ENCODE measurements around the gene LORICRIN.

The LORICRIN gene

GRCh38 chr1:153248176-153248879, 11.2 kb upstream of the LORICRIN start:
- no peak for DNase-seq (ENCODE audit: extremely low read depth in 1 of 2, low read depth in 1 of 2)

GRCh38 chr1:153250166-153250565, 9.3 kb upstream of the LORICRIN start:
- no peak for DNase-seq (ENCODE audit: extremely low read depth in 1 of 2, low read depth in 1 of 2)

GRCh38 chr1:153251087-153251486, 8.4 kb upstream of the LORICRIN start:
- DNase-seq (ENCODE audit: extremely low read depth in 1 of 2, low read depth in 1 of 2), result no peak

- no peak for DNase-seq (ENCODE audit: extremely low read depth in 1 of 2, low read depth in 1 of 2)
These were observed 7.9 kb upstream of the LORICRIN start for GRCh38 chr1:153251562-153251961.

GRCh38 chr1:153251988-153252387, 7.5 kb upstream of the LORICRIN start:
- no peak for DNase-seq (ENCODE audit: extremely low read depth in 1 of 2, low read depth in 1 of 2)

- no peak for DNase-seq (ENCODE audit: extremely low read depth in 1 of 2, low read depth in 1 of 2)
These were observed 6.4 kb upstream of the LORICRIN start for GRCh38 chr1:153253076-153253475.

- no peak for DNase-seq (ENCODE audit: extremely low read depth in 1 of 2, low read depth in 1 of 2)
These were observed 5.8 kb upstream of the LORICRIN start for GRCh38 chr1:153253693-153254092.

GRCh38 chr1:153260585-153261280, 1.2 kb downstream of the LORICRIN start:
- DNase-seq (ENCODE audit: extremely low read depth in 1 of 2, low read depth in 1 of 2), result no peak

GRCh38 chr1:153261281-153262069, 2.0 kb downstream of the LORICRIN start:
- no peak for DNase-seq (ENCODE audit: extremely low read depth in 1 of 2, low read depth in 1 of 2)

- DNase-seq (ENCODE audit: extremely low read depth in 1 of 2, low read depth in 1 of 2), result no peak
These were observed 2.5 kb downstream of the LORICRIN start for GRCh38 chr1:153262070-153262366.

- no peak for DNase-seq (ENCODE audit: extremely low read depth in 1 of 2, low read depth in 1 of 2)
These were observed 3.1 kb downstream of the LORICRIN start for GRCh38 chr1:153262462-153263157.

- no peak for DNase-seq (ENCODE audit: extremely low read depth in 1 of 2, low read depth in 1 of 2)
These were observed 6.0 kb downstream of the LORICRIN start for GRCh38 chr1:153265457-153265856.

- DNase-seq (ENCODE audit: extremely low read depth in 1 of 2, low read depth in 1 of 2), result no peak
These were observed 12.2 kb downstream of the LORICRIN start for GRCh38 chr1:153271711-153272110.

- DNase-seq (ENCODE audit: extremely low read depth in 1 of 2, low read depth in 1 of 2), result no peak
These were observed 12.7 kb downstream of the LORICRIN start for GRCh38 chr1:153272186-153272585.

GRCh38 chr1:153277852-153278251, 18.4 kb downstream of the LORICRIN start:
- DNase-seq (ENCODE audit: extremely low read depth in 1 of 2, low read depth in 1 of 2), result no peak

- DNase-seq (ENCODE audit: extremely low read depth in 1 of 2, low read depth in 1 of 2), result no peak
These were observed 29.3 kb downstream of the LORICRIN start for GRCh38 chr1:153288634-153289275.

GRCh38 chr1:153291514-153291913, 32.0 kb downstream of the LORICRIN start:
- DNase-seq (ENCODE audit: extremely low read depth in 1 of 2, low read depth in 1 of 2), result no peak

GRCh38 chr1:153292185-153292584, 32.7 kb downstream of the LORICRIN start:
- DNase-seq (ENCODE audit: extremely low read depth in 1 of 2, low read depth in 1 of 2), result no peak

- no peak for DNase-seq (ENCODE audit: extremely low read depth in 1 of 2, low read depth in 1 of 2)
These were observed 33.4 kb downstream of the LORICRIN start for GRCh38 chr1:153292740-153293479.

- no peak for DNase-seq (ENCODE audit: extremely low read depth in 1 of 2, low read depth in 1 of 2)
These were observed 33.9 kb downstream of the LORICRIN start for GRCh38 chr1:153293480-153293775.

Measured in activated CD8-positive, alpha-beta memory T cell treated with anti-CD3 and anti-CD28 coated beads for 1 hour (primary cell).